GM23338 (cell line): ENCODE results near the gene CDKN1A. TPM values are rescaled to one million over a fixed set of nuclear protein-coding genes. Genes with fewer than 3 reads are reported as not detected.
A peak's percentile ranks its signal among the peaks of the same experiment; 100 is the strongest.

ENCODE experiments used
- ATAC-seq: fragments of 200-7000 bp; cut with Tn5 transposase; 3 replicates; pipeline ENCODE4 v1.9.1; 2020
- DNase-seq: peaks from one replicate; pipeline ENCODE4 v3.0.0-alpha.2; 2015; ENCODE audit warnings: low spot score
- H2AFZ ChIP-seq: fragments of 200-600 bp; sonication (generic); 2 replicates; pipeline ENCODE4 v1.8.0; 2016; ENCODE audit warnings: antibody characterized with exemption, mild to moderate bottlenecking, moderate library complexity
- H3F3A ChIP-seq: fragments of 200-600 bp; sonication (generic); replicated peaks from 2 replicates; pipeline ENCODE4 v1.8.0; 2017; ENCODE audit warnings: antibody characterized with exemption, mixed run types, low read depth
- H3K27ac ChIP-seq: fragments of 200-600 bp; sonication (generic); 2 replicates; pipeline ENCODE4 v1.6.1; 2016; ENCODE audit warnings: low read depth
- H3K27me3 ChIP-seq: fragments of 200-600 bp; sonication (generic); 2 replicates; pipeline ENCODE4 v1.8.0; 2016; ENCODE audit warnings: mild to moderate bottlenecking, mixed run types, moderate library complexity; ENCODE audit not compliant: insufficient read depth
- H3K36me3 ChIP-seq: fragments of 200-600 bp; sonication (generic); 2 replicates; pipeline ENCODE4 v1.8.0; 2016; ENCODE audit warnings: mild to moderate bottlenecking; ENCODE audit not compliant: insufficient read depth
- H3K4me1 ChIP-seq: fragments of 200-600 bp; sonication (generic); 2 replicates; pipeline ENCODE4 v1.8.0; 2016; ENCODE audit warnings: mild to moderate bottlenecking, moderate library complexity; ENCODE audit not compliant: insufficient read depth
- H3K4me2 ChIP-seq: fragments of 200-600 bp; sonication (generic); 2 replicates; pipeline ENCODE4 v1.7.1; 2017; ENCODE audit warnings: mixed run types
- H3K4me3 ChIP-seq: fragments of 200-600 bp; sonication (generic); 2 replicates; pipeline ENCODE4 v1.6.1; 2016; ENCODE audit warnings: mixed run types
- H3K79me2 ChIP-seq: fragments of 200-600 bp; sonication (generic); replicated peaks from 2 replicates; pipeline ENCODE4 v1.8.0; 2017; ENCODE audit warnings: mild to moderate bottlenecking; ENCODE audit not compliant: insufficient read depth
- H3K9me2 ChIP-seq: fragments of 200-600 bp; sonication (generic); 2 replicates; pipeline ENCODE4 v1.8.0; 2017; ENCODE audit not compliant: insufficient read depth
- H4K20me1 ChIP-seq: fragments of 200-600 bp; sonication (generic); replicated peaks from 2 replicates; pipeline ENCODE4 v1.8.0; 2017; ENCODE audit warnings: mild to moderate bottlenecking; ENCODE audit not compliant: insufficient read depth
- H3K27ac Mint-ChIP-seq: 2 replicates; pipeline ENCODE4 v1.8.0; 2020; ENCODE audit warnings: inconsistent platforms, mild to moderate bottlenecking, moderate library complexity, mixed read lengths
- H3K27me3 Mint-ChIP-seq: 3 replicates; pipeline ENCODE4 v1.8.0; 2022; ENCODE audit warnings: low read depth, mild to moderate bottlenecking, moderate library complexity, mixed read lengths, inconsistent platforms; ENCODE audit not compliant: insufficient read depth, poor library complexity
- H3K36me3 Mint-ChIP-seq: 3 replicates; pipeline ENCODE4 v1.8.0; 2021; ENCODE audit warnings: low read depth, mild to moderate bottlenecking, inconsistent platforms, moderate library complexity, mixed read lengths
- H3K4me1 Mint-ChIP-seq: 3 replicates; pipeline ENCODE4 v1.8.0; 2020; ENCODE audit warnings: mild to moderate bottlenecking, inconsistent platforms, mixed read lengths
- H3K4me3 Mint-ChIP-seq: 3 replicates; pipeline ENCODE4 v1.8.0; 2021; ENCODE audit warnings: moderate library complexity, mild to moderate bottlenecking, inconsistent platforms, mixed read lengths
- H3K9me3 Mint-ChIP-seq: 3 replicates; pipeline ENCODE4 v1.8.0; 2020; ENCODE audit warnings: moderate library complexity, mild to moderate bottlenecking, inconsistent platforms, mixed read lengths
- CREB1 ChIP-seq: fragments of 250-450 bp; sonication (Bioruptor Pico); IDR thresholded peaks from 2 replicates; pipeline ENCODE4 v1.5.0; 2020; ENCODE audit warnings: low read depth, mild to moderate bottlenecking, moderate library complexity
- CTCF ChIP-seq, 2 experiments: fragments of 200-600 bp in 1 of 2; sonication (generic) in 1 of 2; conservative IDR thresholded peaks; 2 replicates each; pipeline versions ENCODE4 v1.5.1 to v1.6.1; 2016 to 2017; ENCODE audit warnings: antibody characterized with exemption in 2 of 2, low read depth in 2 of 2, mild to moderate bottlenecking in 2 of 2, moderate library complexity in 1 of 2
- ETS1 ChIP-seq: IDR thresholded peaks from 2 replicates; pipeline ENCODE4 v1.6.1; 2016; ENCODE audit warnings: antibody characterized with exemption
- EZH2 ChIP-seq: fragments of 200-600 bp; sonication (generic); IDR thresholded peaks from one replicate; pipeline ENCODE4 v1.8.0; 2017; ENCODE audit warnings: antibody characterized with exemption, mild to moderate bottlenecking, low read depth; ENCODE audit not compliant: unreplicated experiment
- NANOG ChIP-seq: IDR thresholded peaks from 2 replicates; pipeline ENCODE4 v1.6.1; 2016; ENCODE audit warnings: antibody characterized with exemption, borderline replicate concordance
- POLR2AphosphoS5 ChIP-seq: IDR thresholded peaks from 2 replicates; pipeline ENCODE4 v1.6.1; 2016; ENCODE audit warnings: antibody characterized with exemption, low read depth
- STAT1 ChIP-seq: IDR thresholded peaks from one replicate; pipeline ENCODE4 v1.6.1; 2016; ENCODE audit warnings: antibody characterized with exemption; ENCODE audit not compliant: unreplicated experiment
- ZNF114 ChIP-seq: fragments of 250-450 bp; sonication (Bioruptor Pico); IDR thresholded peaks from 2 replicates; pipeline ENCODE4 v1.5.0; 2020; ENCODE audit warnings: mild to moderate bottlenecking, moderate library complexity
- ZNF331 ChIP-seq: fragments of 250-450 bp; sonication (Bioruptor Pico); IDR thresholded peaks from 2 replicates; pipeline ENCODE4 v1.5.0; 2020; ENCODE audit warnings: low read depth, mild to moderate bottlenecking, moderate library complexity
- ZNF462 ChIP-seq: fragments of 250-450 bp; sonication (Bioruptor Pico); IDR thresholded peaks from 2 replicates; pipeline ENCODE4 v1.5.0; 2020; ENCODE audit warnings: mild to moderate bottlenecking, moderate library complexity
- polyA plus RNA-seq: library from polyadenylated mRNA; unstranded; fragments of >200 nt; fragmentation: Nextera tagmentation; extraction: Ambion mirVana; gene quantifications from 2 replicates; pipeline ENCODE4 v1.2.1, GENCODE V29; 2016
- total RNA-seq: library from RNA; depleted of rRNA; stranded (reverse); fragments of >200 nt; shearing (Covaris generic); gene quantifications from 2 replicates; pipeline ENCODE4 v1.2.3, GENCODE V29; 2014

Gene CDKN1A
- total and polyA plus RNA-seq, 2 experiments from 2014 or later, result 31.5 to 45.6 TPM

GRCh38 chr6:36668591-36668990, 9.9 kb upstream of the CDKN1A start (continued):
- TF ChIP-seq CTCF (conservative IDR thresholded peaks at IDR 0.05; ENCODE audit: low read depth in 2 of 2), result no peak
- TF ChIP-seq STAT1, result no peak
- no peak for TF ChIP-seq CREB1 (CRISPR knock-in tag)
- no peak for TF ChIP-seq ZNF114 (CRISPR knock-in tag)
- no peak for TF ChIP-seq ETS1

- H4K20me1 ChIP-seq, result no peaks in the 10 kb centered on the region
- no peaks in the 10 kb centered on the region for H3K79me2 ChIP-seq
- peaks cover 4% of the 10 kb centered on the region; the same call in 1 of the 2 replicates for H3K9me2 ChIP-seq
- H3K27me3 ChIP-seq, result no peaks in the 10 kb centered on the region
- H3K4me3 Mint-ChIP-seq, result no peak overlapping the region
- H3K4me1 Mint-ChIP-seq, result peaks cover 36% of the 10 kb centered on the region
- no peaks in the 10 kb centered on the region for H3K36me3 Mint-ChIP-seq
- no peak for DNase-seq
- ATAC-seq, result no peak
- peaks cover 37% of the 10 kb centered on the region for H3K4me1 ChIP-seq
- no peaks in the 10 kb centered on the region for H3K36me3 ChIP-seq
- H2AFZ ChIP-seq, result 0 out of 2 replicates have a peak overlapping the region, but pooled peaks have one; percentile 59
- no peak overlapping the region for H3K4me3 ChIP-seq
- H3K27ac Mint-ChIP-seq, result no peak overlapping the region
- no peak overlapping the region for H3K27ac ChIP-seq
- peaks cover 9% of the 10 kb centered on the region for H3K27me3 Mint-ChIP-seq
- H3K9me3 Mint-ChIP-seq, result no peaks in the 10 kb centered on the region
- 0 out of 2 replicates have a peak, but pooled peaks cover under 1% of the 10 kb centered on the region for H3F3A ChIP-seq
- 0 out of 2 replicates have a peak overlapping the region, but pooled peaks have one; percentile 32 for H3K4me2 ChIP-seq
- TF ChIP-seq ZNF331, result no peak
- no peak for TF ChIP-seq ZNF462 (CRISPR knock-in tag)
- TF ChIP-seq POLR2AphosphoS5, result no peak
- no peak for TF ChIP-seq CREB1 (CRISPR knock-in tag)
- TF ChIP-seq STAT1, result no peak
- no peak for TF ChIP-seq EZH2
- TF ChIP-seq ETS1, result no peak
- TF ChIP-seq CTCF (conservative IDR thresholded peaks at IDR 0.05; ENCODE audit: low read depth in 2 of 2), result no peak
- TF ChIP-seq NANOG, result no peak
These were observed 9.5 kb upstream of the CDKN1A start for GRCh38 chr6:36669002-36669401.
